WTC11 (cell line): Measurements from ENCODE around the gene TMEM225B. TPM values are rescaled to one million over a fixed set of nuclear protein-coding genes. Genes with fewer than 3 reads are reported as not detected.
A peak's percentile ranks its signal among the peaks of the same experiment; 100 is the strongest.

ENCODE experiments used
- ATAC-seq: fragments of 200-7000 bp; cut with Tn5 transposase; 2 replicates; pipeline ENCODE4 v1.10.0; 2021; ENCODE audit warnings: mild to moderate bottlenecking, moderate library complexity
- CTCF ChIA-PET: fragments of 300-600 bp; sonication (Branson Sonifier 250); formaldehyde crosslinking; loops from one replicate; lab custom pipeline; 2021; ENCODE audit warnings: antibody characterized with exemption; lab: Charles Lee
- POLR2A ChIA-PET: fragments of 350-600 bp; sonication (Branson Sonifier 250); formaldehyde crosslinking; loops from one replicate; lab custom pipeline; 2021; ENCODE audit warnings: antibody characterized with exemption; lab: Charles Lee
- DNase-seq: peaks from one replicate; pipeline ENCODE4 v3.0.0; 2021; ENCODE audit warnings: low spot score
- H3K27ac Mint-ChIP-seq: 2 replicates; pipeline ENCODE4 v1.8.0; 2021; ENCODE audit warnings: mixed read lengths
- H3K27me3 Mint-ChIP-seq: 2 replicates; pipeline ENCODE4 v1.8.0; 2021; ENCODE audit warnings: low read depth, mild to moderate bottlenecking, moderate library complexity, mixed read lengths
- H3K36me3 Mint-ChIP-seq: 2 replicates; pipeline ENCODE4 v1.8.0; 2021; ENCODE audit warnings: mixed read lengths
- H3K4me1 Mint-ChIP-seq: 2 replicates; pipeline ENCODE4 v1.8.0; 2022; ENCODE audit warnings: mixed read lengths
- H3K4me3 Mint-ChIP-seq: 2 replicates; pipeline ENCODE4 v1.8.0; 2021; ENCODE audit warnings: mild to moderate bottlenecking, moderate library complexity, mixed read lengths
- H3K9me3 Mint-ChIP-seq: 2 replicates; pipeline ENCODE4 v1.8.0; 2021; ENCODE audit warnings: mixed read lengths
- GABPB1 ChIP-seq: sonication (generic); formaldehyde crosslinking; IDR thresholded peaks from 2 replicates; pipeline ENCODE4 v1.8.1; 2023; ENCODE audit warnings: mild to moderate bottlenecking, missing genetic modification reagents
- GTF2I ChIP-seq: fragments of 250-450 bp; sonication (Bioruptor Pico); conservative IDR thresholded peaks from 2 replicates; pipeline ENCODE4 v1.4.0; 2021; ENCODE audit warnings: mild to moderate bottlenecking
- JAZF1 ChIP-seq: fragments of 250-450 bp; sonication (Bioruptor Pico); IDR thresholded peaks from 2 replicates; pipeline ENCODE4 v1.9.0; 2021; ENCODE audit warnings: moderate library complexity, mild to moderate bottlenecking, inconsistent platforms
- KAT7 ChIP-seq: sonication (generic); formaldehyde crosslinking; IDR thresholded peaks from 2 replicates; pipeline ENCODE4 v1.8.1; 2023; ENCODE audit warnings: missing genetic modification reagents, mild to moderate bottlenecking, borderline replicate concordance
- MYBL2 ChIP-seq: sonication (generic); formaldehyde crosslinking; IDR thresholded peaks from 2 replicates; pipeline ENCODE4 v1.8.1; 2023; ENCODE audit warnings: mild to moderate bottlenecking, moderate library complexity, missing genetic modification reagents
- ZNF263 ChIP-seq: sonication (generic); formaldehyde crosslinking; IDR thresholded peaks from 2 replicates; pipeline ENCODE4 v1.8.1; 2022; ENCODE audit warnings: low read depth, mild to moderate bottlenecking, moderate library complexity, missing genetic modification reagents
- ZNF423 ChIP-seq: fragments of 250-450 bp; sonication (Bioruptor Pico); IDR thresholded peaks from 2 replicates; pipeline ENCODE4 v2.1.2; 2022; ENCODE audit warnings: mild to moderate bottlenecking, moderate library complexity
- total RNA-seq: library from RNA; stranded (reverse); gene quantifications from 3 replicates; pipeline ENCODE4 v1.2.3, GENCODE V29; 2021
- TF ChIP-seq, protein P1 (sequence below): sonication (generic); formaldehyde crosslinking; IDR thresholded peaks from 2 replicates; pipeline ENCODE4 v1.8.1; 2023; ENCODE audit warnings: mild to moderate bottlenecking, missing genetic modification reagents
- TF ChIP-seq, protein P2 (sequence below): sonication (generic); formaldehyde crosslinking; IDR thresholded peaks from 2 replicates; pipeline ENCODE4 v1.8.1; 2022; ENCODE audit warnings: missing genetic modification reagents, borderline replicate concordance
- TF ChIP-seq, protein P3 (sequence below): fragments of 250-450 bp; sonication (Bioruptor Pico); IDR thresholded peaks from 2 replicates; pipeline ENCODE4 v1.8.0; 2021; ENCODE audit warnings: mild to moderate bottlenecking
- TF ChIP-seq, protein P4 (sequence below): fragments of 250-450 bp; sonication (Bioruptor Pico); IDR thresholded peaks from 2 replicates; pipeline ENCODE4 v1.9.0; 2021; ENCODE audit warnings: moderate library complexity, mild to moderate bottlenecking, inconsistent platforms, borderline replicate concordance
- TF ChIP-seq, protein P5 (sequence below): sonication (generic); formaldehyde crosslinking; IDR thresholded peaks from 2 replicates; pipeline ENCODE4 v1.8.1; 2023; ENCODE audit warnings: mild to moderate bottlenecking, moderate library complexity, missing genetic modification reagents
- TF ChIP-seq, protein P6 (sequence below): sonication (generic); formaldehyde crosslinking; IDR thresholded peaks from 2 replicates; pipeline ENCODE4 v1.8.1; 2023; ENCODE audit warnings: mild to moderate bottlenecking, missing genetic modification reagents, borderline replicate concordance
- TF ChIP-seq, protein P7 (sequence below): sonication (generic); formaldehyde crosslinking; conservative IDR thresholded peaks from 2 replicates; pipeline ENCODE4 v1.8.1; 2023; ENCODE audit warnings: mild to moderate bottlenecking, low read depth, missing genetic modification reagents, moderate library complexity
- TF ChIP-seq, protein P8 (sequence below): sonication (generic); formaldehyde crosslinking; IDR thresholded peaks from 2 replicates; pipeline ENCODE4 v1.8.1; 2023; ENCODE audit warnings: mild to moderate bottlenecking, missing genetic modification reagents, moderate library complexity

TMEM225B gene
- total RNA-seq, 1 experiment from 2014 or later = 0.81 TPM

DNA sequence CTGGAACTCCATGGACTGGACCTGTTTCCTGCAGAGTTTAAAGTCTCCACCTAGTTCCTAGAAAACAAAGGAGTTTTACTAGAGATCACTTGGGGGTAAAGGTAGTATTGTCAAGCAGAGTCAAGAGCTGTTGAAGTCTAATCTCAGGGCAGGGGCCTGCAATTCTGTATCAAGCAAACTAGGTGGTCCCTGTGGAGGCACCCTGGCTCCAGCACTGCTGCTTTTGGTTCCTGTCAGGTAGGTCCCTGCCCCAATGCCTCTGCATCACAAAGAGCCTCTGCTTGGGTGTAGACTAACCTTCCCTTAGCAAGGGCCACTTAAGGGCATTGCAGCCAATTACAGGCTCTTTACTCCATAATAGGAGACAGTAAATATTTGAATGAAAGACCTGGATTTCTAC is 41.2 kb downstream of the TMEM225B start:
- H3K27me3 Mint-ChIP-seq = no peaks in the 10 kb centered on the region
- TF ChIP-seq ZNF423 (CRISPR knock-in tag) = peak; percentile 82
- TF ChIP-seq MYBL2 (CRISPR knock-in tag) = no peak
- TF ChIP-seq, all 79 proteins: peak for 1
- Mint-ChIP-seq H3K4me1 (peaks cover 24% of the 10 kb centered on the region), H3K36me3 (peaks cover 2% of the 10 kb centered on the region; the same call in 1 of the 2 replicates), H3K4me3 (no peak overlapping the region; the same call in 1 of the 2 replicates), H3K27ac (peak overlapping the region; percentile 33; the same call in 1 of the 2 replicates), H3K9me3 (peaks cover under 1% of the 10 kb centered on the region; the same call in 1 of the 2 replicates)
- ChIA-PET CTCF (no interaction called here), POLR2A (no interaction called here)
- ATAC-seq (peak; percentile 93), DNase-seq (no peak)

DNA sequence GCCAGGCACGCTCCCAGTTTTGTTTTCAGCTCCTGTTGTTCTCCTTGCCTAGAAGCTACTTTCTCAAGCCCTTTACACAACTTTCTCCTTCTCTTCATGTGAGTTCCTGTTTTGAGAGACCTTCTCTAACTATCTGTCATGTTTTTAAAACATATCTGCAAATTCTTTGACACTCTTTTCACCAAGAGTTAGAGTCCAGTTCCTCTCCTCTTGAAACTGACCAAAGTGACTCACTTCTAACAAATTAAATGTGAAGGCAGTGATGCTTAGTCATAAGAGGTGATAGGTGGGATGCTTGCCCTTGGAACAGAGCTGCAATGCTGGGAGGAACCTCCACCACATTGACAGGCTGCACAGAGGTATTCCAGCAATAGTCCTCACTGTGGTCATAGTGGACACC is 44.0 kb downstream of the TMEM225B start:
- H3K27me3 Mint-ChIP-seq = no peaks in the 10 kb centered on the region
- ATAC-seq = no peak
- H3K4me1 Mint-ChIP-seq = peaks cover 24% of the 10 kb centered on the region
- no peak overlapping the region for H3K4me3 Mint-ChIP-seq
- no peak overlapping the region; the same call in 1 of the 2 replicates for H3K27ac Mint-ChIP-seq
- H3K36me3 Mint-ChIP-seq = peaks cover 17% of the 10 kb centered on the region
- peaks cover 16% of the 10 kb centered on the region for H3K9me3 Mint-ChIP-seq
- ChIA-PET CTCF (interaction anchor here (0.6 kb wide), 1 partner anchor 97 kb away, joined by 3 read pairs; no protein-coding TSS in a partner anchor), POLR2A (no interaction called here)
- DNase-seq = no peak
- TF ChIP-seq ZNF263 (no peak), JAZF1 (CRISPR knock-in tag) (no peak), ZNF423 (CRISPR knock-in tag) (no peak), KAT7 (no peak), GTF2I (CRISPR knock-in tag) (no peak), GABPB1 (CRISPR knock-in tag) (no peak)
- TF ChIP-seq, protein P1, sequence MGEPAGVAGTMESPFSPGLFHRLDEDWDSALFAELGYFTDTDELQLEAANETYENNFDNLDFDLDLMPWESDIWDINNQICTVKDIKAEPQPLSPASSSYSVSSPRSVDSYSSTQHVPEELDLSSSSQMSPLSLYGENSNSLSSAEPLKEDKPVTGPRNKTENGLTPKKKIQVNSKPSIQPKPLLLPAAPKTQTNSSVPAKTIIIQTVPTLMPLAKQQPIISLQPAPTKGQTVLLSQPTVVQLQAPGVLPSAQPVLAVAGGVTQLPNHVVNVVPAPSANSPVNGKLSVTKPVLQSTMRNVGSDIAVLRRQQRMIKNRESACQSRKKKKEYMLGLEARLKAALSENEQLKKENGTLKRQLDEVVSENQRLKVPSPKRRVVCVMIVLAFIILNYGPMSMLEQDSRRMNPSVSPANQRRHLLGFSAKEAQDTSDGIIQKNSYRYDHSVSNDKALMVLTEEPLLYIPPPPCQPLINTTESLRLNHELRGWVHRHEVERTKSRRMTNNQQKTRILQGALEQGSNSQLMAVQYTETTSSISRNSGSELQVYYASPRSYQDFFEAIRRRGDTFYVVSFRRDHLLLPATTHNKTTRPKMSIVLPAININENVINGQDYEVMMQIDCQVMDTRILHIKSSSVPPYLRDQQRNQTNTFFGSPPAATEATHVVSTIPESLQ (CRISPR knock-in tag) = no peak
- TF ChIP-seq, protein P2, sequence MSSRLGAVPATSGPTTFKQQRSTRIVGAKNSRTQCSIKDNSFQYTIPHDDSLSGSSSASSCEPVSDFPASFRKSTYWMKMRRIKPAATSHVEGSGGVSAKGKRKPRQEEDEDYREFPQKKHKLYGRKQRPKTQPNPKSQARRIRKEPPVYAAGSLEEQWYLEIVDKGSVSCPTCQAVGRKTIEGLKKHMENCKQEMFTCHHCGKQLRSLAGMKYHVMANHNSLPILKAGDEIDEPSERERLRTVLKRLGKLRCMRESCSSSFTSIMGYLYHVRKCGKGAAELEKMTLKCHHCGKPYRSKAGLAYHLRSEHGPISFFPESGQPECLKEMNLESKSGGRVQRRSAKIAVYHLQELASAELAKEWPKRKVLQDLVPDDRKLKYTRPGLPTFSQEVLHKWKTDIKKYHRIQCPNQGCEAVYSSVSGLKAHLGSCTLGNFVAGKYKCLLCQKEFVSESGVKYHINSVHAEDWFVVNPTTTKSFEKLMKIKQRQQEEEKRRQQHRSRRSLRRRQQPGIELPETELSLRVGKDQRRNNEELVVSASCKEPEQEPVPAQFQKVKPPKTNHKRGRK (CRISPR knock-in tag) = no peak
- TF ChIP-seq, protein P3, sequence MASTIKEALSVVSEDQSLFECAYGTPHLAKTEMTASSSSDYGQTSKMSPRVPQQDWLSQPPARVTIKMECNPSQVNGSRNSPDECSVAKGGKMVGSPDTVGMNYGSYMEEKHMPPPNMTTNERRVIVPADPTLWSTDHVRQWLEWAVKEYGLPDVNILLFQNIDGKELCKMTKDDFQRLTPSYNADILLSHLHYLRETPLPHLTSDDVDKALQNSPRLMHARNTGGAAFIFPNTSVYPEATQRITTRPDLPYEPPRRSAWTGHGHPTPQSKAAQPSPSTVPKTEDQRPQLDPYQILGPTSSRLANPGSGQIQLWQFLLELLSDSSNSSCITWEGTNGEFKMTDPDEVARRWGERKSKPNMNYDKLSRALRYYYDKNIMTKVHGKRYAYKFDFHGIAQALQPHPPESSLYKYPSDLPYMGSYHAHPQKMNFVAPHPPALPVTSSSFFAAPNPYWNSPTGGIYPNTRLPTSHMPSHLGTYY = no peak
- TF ChIP-seq, protein P4, sequence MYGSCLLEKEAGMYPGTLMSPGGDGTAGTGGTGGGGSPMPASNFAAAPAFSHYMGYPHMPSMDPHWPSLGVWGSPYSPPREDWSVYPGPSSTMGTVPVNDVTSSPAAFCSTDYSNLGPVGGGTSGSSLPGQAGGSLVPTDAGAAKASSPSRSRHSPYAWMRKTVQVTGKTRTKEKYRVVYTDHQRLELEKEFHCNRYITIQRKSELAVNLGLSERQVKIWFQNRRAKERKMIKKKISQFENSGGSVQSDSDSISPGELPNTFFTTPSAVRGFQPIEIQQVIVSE (CRISPR knock-in tag) = no peak
- TF ChIP-seq, protein P5, sequence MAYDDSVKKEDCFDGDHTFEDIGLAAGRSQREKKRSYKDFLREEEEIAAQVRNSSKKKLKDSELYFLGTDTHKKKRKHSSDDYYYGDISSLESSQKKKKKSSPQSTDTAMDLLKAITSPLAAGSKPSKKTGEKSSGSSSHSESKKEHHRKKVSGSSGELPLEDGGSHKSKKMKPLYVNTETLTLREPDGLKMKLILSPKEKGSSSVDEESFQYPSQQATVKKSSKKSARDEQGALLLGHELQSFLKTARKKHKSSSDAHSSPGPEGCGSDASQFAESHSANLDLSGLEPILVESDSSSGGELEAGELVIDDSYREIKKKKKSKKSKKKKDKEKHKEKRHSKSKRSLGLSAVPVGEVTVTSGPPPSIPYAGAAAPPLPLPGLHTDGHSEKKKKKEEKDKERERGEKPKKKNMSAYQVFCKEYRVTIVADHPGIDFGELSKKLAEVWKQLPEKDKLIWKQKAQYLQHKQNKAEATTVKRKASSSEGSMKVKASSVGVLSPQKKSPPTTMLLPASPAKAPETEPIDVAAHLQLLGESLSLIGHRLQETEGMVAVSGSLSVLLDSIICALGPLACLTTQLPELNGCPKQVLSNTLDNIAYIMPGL (CRISPR knock-in tag) = no peak
- TF ChIP-seq, protein P6, sequence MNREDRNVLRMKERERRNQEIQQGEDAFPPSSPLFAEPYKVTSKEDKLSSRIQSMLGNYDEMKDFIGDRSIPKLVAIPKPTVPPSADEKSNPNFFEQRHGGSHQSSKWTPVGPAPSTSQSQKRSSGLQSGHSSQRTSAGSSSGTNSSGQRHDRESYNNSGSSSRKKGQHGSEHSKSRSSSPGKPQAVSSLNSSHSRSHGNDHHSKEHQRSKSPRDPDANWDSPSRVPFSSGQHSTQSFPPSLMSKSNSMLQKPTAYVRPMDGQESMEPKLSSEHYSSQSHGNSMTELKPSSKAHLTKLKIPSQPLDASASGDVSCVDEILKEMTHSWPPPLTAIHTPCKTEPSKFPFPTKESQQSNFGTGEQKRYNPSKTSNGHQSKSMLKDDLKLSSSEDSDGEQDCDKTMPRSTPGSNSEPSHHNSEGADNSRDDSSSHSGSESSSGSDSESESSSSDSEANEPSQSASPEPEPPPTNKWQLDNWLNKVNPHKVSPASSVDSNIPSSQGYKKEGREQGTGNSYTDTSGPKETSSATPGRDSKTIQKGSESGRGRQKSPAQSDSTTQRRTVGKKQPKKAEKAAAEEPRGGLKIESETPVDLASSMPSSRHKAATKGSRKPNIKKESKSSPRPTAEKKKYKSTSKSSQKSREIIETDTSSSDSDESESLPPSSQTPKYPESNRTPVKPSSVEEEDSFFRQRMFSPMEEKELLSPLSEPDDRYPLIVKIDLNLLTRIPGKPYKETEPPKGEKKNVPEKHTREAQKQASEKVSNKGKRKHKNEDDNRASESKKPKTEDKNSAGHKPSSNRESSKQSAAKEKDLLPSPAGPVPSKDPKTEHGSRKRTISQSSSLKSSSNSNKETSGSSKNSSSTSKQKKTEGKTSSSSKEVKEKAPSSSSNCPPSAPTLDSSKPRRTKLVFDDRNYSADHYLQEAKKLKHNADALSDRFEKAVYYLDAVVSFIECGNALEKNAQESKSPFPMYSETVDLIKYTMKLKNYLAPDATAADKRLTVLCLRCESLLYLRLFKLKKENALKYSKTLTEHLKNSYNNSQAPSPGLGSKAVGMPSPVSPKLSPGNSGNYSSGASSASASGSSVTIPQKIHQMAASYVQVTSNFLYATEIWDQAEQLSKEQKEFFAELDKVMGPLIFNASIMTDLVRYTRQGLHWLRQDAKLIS = no peak
- TF ChIP-seq, protein P7, sequence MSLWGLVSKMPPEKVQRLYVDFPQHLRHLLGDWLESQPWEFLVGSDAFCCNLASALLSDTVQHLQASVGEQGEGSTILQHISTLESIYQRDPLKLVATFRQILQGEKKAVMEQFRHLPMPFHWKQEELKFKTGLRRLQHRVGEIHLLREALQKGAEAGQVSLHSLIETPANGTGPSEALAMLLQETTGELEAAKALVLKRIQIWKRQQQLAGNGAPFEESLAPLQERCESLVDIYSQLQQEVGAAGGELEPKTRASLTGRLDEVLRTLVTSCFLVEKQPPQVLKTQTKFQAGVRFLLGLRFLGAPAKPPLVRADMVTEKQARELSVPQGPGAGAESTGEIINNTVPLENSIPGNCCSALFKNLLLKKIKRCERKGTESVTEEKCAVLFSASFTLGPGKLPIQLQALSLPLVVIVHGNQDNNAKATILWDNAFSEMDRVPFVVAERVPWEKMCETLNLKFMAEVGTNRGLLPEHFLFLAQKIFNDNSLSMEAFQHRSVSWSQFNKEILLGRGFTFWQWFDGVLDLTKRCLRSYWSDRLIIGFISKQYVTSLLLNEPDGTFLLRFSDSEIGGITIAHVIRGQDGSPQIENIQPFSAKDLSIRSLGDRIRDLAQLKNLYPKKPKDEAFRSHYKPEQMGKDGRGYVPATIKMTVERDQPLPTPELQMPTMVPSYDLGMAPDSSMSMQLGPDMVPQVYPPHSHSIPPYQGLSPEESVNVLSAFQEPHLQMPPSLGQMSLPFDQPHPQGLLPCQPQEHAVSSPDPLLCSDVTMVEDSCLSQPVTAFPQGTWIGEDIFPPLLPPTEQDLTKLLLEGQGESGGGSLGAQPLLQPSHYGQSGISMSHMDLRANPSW (CRISPR knock-in tag) = no peak
- TF ChIP-seq, protein P8, sequence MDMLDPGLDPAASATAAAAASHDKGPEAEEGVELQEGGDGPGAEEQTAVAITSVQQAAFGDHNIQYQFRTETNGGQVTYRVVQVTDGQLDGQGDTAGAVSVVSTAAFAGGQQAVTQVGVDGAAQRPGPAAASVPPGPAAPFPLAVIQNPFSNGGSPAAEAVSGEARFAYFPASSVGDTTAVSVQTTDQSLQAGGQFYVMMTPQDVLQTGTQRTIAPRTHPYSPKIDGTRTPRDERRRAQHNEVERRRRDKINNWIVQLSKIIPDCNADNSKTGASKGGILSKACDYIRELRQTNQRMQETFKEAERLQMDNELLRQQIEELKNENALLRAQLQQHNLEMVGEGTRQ = no peak
